Activated naive CD4-positive, alpha-beta T cell treated with Interleukin-2 at 50 U/mL for 16 hours (primary cell): Measurements from ENCODE around the gene CACNG8.
"Not testable (repeated sequence)": the region's sequence is repeated elsewhere in the genome, so short reads cannot be mapped to it uniquely, and the experiment has no call there.

Experiments used
- DNase-seq: peaks from one replicate; pipeline ENCODE4 v3.0.0-alpha.2; 2020

Gene CACNG8

GRCh38 chr19:53994811-53995210, 32.1 kb downstream of the CACNG8 start:
- DNase-seq: no peak

GRCh38 chr19:53998223-53998622, 35.5 kb downstream of the CACNG8 start:
- no peak for DNase-seq

GRCh38 chr19:53999694-54000093, 37.0 kb downstream of the CACNG8 start:
- DNase-seq: no peak

- DNase-seq: no peak
These were observed 38.8 kb downstream of the CACNG8 start for GRCh38 chr19:54001496-54001895.

- no peak for DNase-seq
These were observed 40.0 kb downstream of the CACNG8 start for GRCh38 chr19:54002495-54003315.

GRCh38 chr19:54009440-54009839, 46.7 kb downstream of the CACNG8 start:
- no peak for DNase-seq

- DNase-seq: no peak
These were observed 47.7 kb downstream of the CACNG8 start for GRCh38 chr19:54010474-54010873.

- no peak for DNase-seq
These were observed 48.9 kb downstream of the CACNG8 start for GRCh38 chr19:54011507-54012211.

GRCh38 chr19:54013866-54014265, 51.1 kb downstream of the CACNG8 start:
- DNase-seq: no peak

GRCh38 chr19:54014920-54015560, 52.3 kb downstream of the CACNG8 start:
- DNase-seq: no peak

- no peak for DNase-seq
These were observed 54.5 kb downstream of the CACNG8 start for GRCh38 chr19:54017261-54017660.

GRCh38 chr19:54021363-54021762, 58.6 kb downstream of the CACNG8 start:
- no peak for DNase-seq

GRCh38 chr19:54021932-54022331, 59.2 kb downstream of the CACNG8 start:
- DNase-seq: no peak

GRCh38 chr19:54023191-54023590, 60.5 kb downstream of the CACNG8 start:
- no peak for DNase-seq

GRCh38 chr19:54024660-54025059, 61.9 kb downstream of the CACNG8 start:
- no peak for DNase-seq

GRCh38 chr19:54026656-54027055, 63.9 kb downstream of the CACNG8 start:
- no peak for DNase-seq

GRCh38 chr19:54029301-54029700, 66.6 kb downstream of the CACNG8 start:
- no peak for DNase-seq

- peak; percentile 50 for DNase-seq
These were observed 67.3 kb downstream of the CACNG8 start for GRCh38 chr19:54029930-54030490.

- no peak for DNase-seq
These were observed 68.3 kb downstream of the CACNG8 start for GRCh38 chr19:54030895-54031586.

- DNase-seq: no peak
These were observed 72.8 kb downstream of the CACNG8 start for GRCh38 chr19:54035215-54036178.

GRCh38 chr19:54036542-54036941, 73.8 kb downstream of the CACNG8 start:
- DNase-seq: not testable (repeated sequence)
